GM23248 (cell line): ENCODE results near the gene UST.

Source experiments
- EZH2 ChIP-seq: fragments of 200-600 bp; sonication (generic); IDR thresholded peaks from 2 replicates; pipeline ENCODE4 v1.6.1; 2018; ENCODE audit warnings: antibody characterized with exemption, mild to moderate bottlenecking; ENCODE audit not compliant: insufficient read depth, poor library complexity, severe bottlenecking
- EZH2phosphoT487 ChIP-seq: fragments of 200-600 bp; sonication (generic); IDR thresholded peaks from 2 replicates; pipeline ENCODE4 v1.6.1; 2018; ENCODE audit warnings: antibody characterized with exemption, moderate library complexity, mild to moderate bottlenecking, low read depth; ENCODE audit not compliant: insufficient read depth

- TF ChIP-seq EZH2phosphoT487: no peak
- TF ChIP-seq EZH2: no peak
Measured at GRCh38 chr6:149094934-149095351, 348.1 kb downstream of the UST start.
